Adrenal gland (tissue), 5 donors: Measurements from ENCODE around the gene KIAA0513.

ENCODE experiments used
- POLR2A ChIP-seq, 2 donors: fragments of 450-650 bp; IDR thresholded peaks; one replicate each; pipeline ENCODE4 v1.6.1; 2017; ENCODE audit warnings: antibody characterized with exemption in 2 of 2, mild to moderate bottlenecking in 2 of 2, moderate library complexity in 1 of 2
- TF ChIP-seq, protein P1 (sequence below), 6 experiments: fragments of 450-650 bp in 4 of 6; fragments of 200-600 bp in 2 of 6; sonication (generic) in 1 of 6; IDR thresholded peaks; 1 replicate in 5 of 6; 2 replicates in 1 of 6; pipeline versions ENCODE4 v1.5.1 to v1.8.0; 2016 to 2021; ENCODE audit warnings: antibody characterized with exemption in 6 of 6, mild to moderate bottlenecking in 2 of 6, moderate library complexity in 1 of 6
- donor health status: DM: no; HTN: no; CAD: no.

DNA sequence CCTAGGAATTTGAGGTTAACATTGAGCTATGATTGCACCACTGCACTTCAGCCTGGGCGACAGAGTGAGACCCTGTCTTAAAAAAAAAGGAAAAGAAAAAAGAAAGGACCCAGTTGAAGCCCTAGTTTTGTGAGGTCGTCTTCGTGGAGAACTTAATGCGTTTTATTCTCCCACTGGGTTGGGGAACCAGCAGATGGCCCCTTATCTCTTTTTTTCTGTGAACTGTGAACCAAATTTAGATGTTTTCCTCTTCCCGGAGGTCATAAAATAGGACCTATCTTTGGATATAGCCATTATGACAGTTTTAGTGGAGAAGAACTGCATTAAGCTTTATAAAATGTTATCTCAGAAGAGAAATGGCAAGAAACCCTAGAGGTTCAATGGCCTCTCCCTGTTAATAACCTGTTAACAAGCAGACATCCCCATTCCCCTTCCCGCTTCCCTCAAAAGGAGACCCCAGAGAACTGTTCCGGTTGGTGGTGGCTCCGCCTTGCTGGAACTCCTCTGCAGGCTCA lies 23.5 kb downstream of the KIAA0513 start:
- TF ChIP-seq, protein P1, sequence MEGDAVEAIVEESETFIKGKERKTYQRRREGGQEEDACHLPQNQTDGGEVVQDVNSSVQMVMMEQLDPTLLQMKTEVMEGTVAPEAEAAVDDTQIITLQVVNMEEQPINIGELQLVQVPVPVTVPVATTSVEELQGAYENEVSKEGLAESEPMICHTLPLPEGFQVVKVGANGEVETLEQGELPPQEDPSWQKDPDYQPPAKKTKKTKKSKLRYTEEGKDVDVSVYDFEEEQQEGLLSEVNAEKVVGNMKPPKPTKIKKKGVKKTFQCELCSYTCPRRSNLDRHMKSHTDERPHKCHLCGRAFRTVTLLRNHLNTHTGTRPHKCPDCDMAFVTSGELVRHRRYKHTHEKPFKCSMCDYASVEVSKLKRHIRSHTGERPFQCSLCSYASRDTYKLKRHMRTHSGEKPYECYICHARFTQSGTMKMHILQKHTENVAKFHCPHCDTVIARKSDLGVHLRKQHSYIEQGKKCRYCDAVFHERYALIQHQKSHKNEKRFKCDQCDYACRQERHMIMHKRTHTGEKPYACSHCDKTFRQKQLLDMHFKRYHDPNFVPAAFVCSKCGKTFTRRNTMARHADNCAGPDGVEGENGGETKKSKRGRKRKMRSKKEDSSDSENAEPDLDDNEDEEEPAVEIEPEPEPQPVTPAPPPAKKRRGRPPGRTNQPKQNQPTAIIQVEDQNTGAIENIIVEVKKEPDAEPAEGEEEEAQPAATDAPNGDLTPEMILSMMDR (IDR thresholded peaks at IDR 0.05) = no peak
- no peak for TF ChIP-seq POLR2A (IDR thresholded peaks at IDR 0.05)
